A204.1 (cell line): Measurements from ENCODE around the gene GUCY2D.
"Not testable (repeated sequence)": the region's sequence is repeated elsewhere in the genome, so short reads cannot be mapped to it uniquely, and the experiment has no call there.

ENCODE experiments used
- FAIRE-seq: peaks from 2 replicates; lab custom pipeline; 2012; peaks lifted over from hg19 to GRCh38; lab: Jason Lieb, UNC

GUCY2D gene

DNA sequence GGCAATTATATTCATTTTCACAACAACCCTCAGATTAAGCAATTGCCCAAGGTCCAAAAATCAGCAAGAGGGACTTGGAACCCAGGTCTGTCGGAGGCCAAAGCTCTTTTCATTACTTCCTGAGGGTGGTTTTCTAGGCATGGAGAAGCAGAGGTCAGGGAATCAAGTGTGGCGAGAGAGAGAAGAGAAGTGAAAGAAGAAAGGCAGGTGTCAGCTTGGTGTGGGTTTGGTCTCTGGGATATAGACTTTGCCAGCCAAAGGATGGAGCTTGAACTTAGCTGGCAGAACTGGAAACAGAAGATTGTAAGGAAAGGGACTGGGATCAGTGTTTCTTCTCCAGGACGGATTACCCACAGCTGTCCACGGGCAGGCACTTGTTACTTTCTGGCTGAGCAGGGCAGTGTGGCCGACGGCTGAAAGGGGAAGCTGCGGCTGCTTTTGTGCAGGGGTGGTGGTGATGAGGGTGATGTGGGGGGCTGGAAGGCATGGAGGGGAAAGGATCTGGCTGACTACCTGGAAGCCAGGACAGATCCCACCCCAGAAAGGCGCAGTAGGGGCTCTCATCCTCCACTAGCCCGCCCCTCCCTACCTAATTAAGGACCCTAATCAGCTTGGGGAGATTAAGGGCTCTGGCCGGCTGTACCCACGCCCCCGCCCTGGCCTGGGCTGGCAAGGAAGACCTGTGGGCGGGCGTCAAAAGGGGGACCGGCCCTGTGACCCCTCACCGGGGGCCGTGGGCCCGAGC is at the start of gene GUCY2D:
Gene GUCY2D, plus strand, starts transcription at position 640 of the 745 bp plus-strand sequence. CDS start 433 bp downstream, outside the sequence.
- no peak for FAIRE-seq

DNA sequence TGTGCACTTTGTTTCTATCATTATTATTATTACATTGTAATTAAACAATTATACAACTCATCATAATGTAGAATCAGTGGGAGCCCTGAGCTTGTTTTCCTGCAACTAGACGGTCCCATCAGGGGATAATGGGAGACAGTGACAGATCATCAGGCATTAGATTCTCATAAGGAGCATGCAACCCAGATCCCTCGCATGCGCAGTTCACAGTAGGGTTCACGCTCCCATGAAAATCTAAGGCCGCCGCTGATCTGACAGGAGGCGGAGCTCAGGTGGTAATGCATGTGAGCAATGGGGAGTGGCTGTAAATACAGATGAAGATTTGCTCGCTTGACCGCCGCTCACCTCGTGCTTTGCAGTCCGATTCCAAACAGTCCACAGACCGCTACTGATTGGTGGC is 49.1 kb upstream of the GUCY2D start:
- not testable (repeated sequence) for FAIRE-seq

DNA sequence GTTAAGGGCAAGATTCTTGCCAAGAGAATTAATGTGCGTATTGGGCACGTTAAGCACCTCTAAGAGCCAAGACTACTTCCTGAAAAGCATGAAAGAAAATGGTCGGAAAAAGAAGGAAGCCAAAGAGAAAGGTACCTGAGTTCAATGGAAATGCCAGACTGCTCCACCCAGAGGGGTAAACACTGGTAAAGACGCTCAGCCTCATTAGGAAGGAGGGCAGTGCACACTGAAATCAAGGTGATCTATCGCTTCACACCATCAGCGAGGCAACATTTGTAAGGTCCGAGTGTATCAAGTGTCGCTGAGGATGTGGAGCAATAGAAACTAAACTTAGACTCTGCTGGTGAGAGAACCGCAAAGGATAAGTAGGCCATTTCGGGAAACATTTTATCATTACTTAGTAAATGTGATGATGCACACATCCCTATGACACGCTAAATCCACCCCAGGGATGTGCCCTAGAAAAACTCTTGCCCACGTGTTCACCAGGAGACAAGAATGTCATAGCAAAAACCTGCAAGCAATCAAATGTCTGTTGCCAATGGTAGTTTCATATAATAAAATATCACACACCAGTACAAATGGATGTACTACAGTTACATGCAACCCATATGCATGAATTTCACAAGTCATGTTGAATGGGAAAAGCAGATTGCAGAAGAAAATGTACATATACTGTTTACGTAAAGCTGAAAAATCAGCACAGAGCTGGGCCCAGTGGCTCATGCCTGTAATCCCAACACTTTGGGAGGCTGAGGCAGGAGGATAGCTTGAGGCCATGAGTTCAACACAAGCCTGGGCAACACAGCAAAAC is 46.8 kb upstream of the GUCY2D start:
- no peak for FAIRE-seq

DNA sequence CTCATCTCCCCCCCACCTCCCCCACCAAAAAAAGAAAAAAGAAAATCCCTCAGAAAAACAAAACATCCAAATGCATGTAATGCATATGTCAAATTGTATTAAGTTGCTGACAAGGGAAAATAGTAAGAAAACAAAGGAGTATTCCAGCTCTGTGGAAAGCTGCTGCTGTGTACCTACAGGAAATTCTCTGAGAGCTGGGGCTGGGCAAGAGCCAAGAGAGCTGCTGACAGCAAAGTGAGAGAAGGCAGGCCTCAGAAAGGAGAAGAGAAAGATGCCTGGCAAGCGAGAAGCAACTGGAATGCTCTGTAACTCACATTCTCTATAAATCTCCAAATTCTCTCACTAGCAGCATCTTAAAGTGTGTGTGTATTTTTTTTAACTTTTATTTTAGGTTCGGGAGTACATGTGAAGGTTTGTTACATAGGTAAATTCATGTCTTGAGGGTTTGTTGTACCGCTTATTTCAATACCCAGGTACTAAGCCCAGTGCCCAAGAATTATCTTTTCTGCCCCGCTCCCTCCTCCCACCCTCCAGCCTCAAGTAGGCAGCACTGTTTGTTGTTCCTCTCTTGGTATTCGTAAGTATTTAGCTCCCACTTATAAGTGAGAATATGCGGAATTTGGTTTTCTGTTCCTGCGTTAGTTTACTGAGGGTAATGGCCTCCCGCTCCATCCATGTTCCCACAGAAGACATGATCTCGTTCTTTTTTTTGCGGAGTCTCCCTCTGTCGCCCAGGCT is 46.0 kb upstream of the GUCY2D start:
- no peak for FAIRE-seq

DNA sequence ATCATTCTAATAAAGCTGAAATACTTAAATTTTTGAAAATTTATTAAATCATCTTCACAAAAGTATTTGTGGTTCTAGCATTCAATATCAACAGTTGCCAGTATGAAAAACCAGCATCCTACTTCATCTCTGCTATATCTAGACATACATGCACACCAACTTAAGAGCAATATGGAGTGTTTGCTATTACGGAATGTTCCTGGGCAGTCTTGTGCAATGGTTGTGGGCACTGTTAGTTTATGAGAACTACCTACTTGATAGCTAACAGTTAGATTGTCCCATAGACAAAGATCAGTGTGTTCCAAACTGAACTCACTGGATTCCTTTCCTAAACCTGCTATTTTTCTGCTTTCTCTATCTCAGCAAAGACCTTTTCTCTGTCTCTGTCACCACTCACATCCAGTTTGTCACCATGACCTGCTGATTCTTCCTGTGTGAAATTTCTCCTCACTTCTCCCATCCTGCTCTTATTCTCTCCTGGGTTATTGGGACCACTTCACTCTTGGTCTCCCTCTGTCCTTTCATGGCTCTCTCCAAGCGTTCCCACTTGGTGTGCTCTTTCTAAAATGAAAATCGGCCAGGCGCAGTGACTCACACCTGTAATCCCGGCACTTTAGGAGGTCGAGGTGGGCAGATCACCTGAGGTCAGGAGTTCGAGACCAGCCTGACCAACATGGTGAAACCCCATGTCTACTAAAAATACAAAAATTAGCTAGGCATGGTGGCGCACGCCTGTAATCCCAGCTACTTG is 42.7 kb upstream of the GUCY2D start:
- FAIRE-seq, result no peak

DNA sequence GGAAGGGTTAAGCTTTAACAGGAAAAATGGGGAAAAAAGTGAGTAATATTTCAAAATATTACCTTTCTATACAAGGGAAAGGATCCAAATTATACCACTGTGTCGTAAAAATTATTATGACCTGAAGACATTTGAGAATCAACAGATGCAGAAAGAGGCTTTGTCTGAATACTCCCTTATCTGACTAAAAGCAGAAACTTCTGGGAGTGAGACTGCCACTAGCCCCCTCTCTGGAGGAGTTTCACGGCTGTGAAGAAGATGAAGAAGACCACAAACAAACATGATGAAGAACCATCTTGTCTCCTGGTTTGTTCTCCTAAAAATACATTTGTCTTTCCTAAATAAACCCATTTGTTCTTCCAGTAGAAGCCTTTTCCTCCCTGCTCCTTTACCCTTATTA is 41.0 kb upstream of the GUCY2D start:
- no peak for FAIRE-seq

DNA sequence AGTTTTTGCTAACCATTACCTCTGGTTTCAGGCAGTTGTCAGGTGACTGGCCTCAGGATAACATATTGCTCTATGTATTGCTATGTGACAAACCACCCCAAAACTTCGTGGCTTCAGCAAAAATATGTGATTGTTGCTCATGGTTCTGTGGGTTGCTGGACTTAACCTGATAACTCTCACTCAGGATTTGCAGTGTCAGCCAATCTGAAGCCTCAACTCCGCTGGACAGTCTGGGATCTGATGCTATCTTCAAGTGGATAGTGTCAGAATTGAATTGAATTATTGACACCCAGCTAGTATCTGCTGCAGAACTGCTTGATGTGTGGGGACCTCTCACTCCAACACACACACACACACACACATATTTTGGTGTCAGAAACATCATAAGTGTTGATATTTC is 34.7 kb upstream of the GUCY2D start:
- FAIRE-seq, result no peak

DNA sequence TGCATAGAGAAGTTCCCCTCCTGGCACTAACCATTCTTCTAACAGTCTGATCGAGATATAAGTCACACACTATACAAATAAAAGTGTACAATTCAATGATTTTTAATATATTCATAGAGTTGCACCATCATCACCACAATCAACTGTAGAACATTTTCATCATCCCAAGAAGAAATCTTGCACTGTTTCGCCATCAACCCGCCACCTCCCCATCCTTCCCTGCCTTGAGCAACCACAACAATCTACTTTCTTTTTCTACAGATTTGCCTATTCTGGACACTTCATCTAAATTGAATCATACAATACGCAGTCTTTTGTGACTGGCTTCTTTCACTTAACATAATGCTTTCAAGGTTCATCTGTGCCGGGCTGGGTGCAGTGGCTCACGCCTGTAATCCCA is 33.0 kb upstream of the GUCY2D start:
- FAIRE-seq, result no peak

DNA sequence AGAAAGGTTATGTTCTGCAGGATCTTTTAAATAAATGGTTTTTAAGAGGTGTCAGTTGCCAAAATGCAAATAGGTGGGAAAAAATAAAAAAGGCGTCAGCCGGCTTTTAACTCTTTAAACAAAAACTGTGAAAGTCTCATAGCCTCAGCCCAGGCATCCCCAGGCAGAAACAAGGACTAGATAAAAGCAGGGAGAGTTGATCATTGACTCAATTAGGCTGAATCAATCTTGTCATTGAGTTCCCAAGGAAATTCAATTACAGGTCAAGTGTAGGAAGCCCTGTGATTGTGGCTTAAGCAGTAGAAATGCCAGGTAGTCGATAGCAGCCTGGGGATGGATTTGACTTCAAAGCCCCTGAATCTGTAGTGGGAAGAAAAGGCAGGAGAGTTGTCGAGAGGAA is 30.8 kb upstream of the GUCY2D start:
- FAIRE-seq, result no peak

DNA sequence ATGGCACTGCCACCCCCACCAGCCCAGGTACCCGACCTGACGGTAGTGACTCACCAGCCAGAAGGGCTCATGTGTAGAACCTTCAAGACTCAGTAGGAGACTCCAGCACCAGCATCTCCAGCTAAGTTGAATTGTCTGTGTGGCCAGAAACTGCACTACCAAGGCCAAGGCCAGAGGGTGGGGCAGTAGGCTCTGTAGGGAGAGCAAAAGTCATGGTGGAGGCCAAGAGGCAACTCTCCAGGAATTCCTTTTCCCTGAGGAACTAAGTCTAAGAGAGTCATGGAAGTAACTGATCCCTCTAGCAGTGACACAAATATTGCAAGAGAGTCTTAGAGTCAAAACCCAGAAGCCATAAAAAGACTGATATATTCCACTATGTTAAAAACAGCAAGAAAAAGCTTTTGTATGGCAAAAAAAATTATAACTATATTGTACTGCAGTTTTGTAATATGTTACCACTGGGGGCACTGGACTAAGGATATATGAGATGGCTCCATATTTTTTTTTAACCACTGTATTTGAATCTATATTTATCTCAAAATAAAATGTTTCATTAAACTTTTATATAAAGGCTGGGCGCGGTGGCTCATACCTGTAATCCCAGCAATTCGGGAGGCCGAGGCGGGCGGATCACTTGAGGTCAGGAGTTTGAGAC is 30.2 kb upstream of the GUCY2D start:
- FAIRE-seq, result no peak

DNA sequence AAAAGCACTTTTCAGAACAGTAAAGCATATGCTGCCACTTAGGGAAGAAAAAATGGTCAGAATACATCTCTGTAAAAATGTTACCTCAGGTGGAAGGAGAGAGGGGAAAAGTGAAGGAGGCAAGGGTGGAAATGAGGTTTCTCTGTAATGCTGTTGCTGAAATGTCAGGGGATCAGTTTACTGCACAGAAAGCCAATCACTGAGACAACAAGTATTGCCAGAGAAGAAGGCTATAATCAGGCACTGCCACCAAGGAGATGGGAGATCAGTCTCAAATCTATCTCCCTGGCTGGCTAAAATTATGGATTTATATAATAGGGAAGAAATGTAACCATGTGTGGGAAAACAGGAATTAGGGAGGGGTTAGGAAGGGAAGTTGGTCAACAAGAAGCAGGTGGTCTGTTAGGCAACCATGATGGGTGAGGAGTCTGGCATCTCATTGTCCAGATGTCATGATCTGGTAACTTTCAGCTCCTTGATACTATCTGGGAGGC is 27.7 kb upstream of the GUCY2D start:
- FAIRE-seq, result no peak

DNA sequence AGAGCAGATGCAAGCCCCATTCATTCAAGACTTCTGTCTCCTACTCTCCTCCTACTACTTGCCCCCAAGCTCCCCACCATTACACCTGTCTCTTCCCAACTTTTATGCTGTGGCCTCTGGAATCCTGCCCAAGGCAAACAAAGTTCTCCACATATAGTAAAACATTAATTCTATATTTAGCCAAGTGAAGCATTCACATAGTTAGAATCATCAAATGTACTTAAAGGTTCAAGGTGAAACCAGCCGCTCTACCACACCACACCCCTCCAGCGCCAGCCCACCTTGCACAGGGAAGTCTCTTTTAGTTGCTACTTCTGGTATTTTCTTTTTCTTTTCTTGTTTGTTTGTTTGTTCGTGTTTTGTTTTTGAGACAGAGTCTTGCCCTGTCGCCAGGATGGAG is 25.4 kb upstream of the GUCY2D start:
- FAIRE-seq, result no peak

DNA sequence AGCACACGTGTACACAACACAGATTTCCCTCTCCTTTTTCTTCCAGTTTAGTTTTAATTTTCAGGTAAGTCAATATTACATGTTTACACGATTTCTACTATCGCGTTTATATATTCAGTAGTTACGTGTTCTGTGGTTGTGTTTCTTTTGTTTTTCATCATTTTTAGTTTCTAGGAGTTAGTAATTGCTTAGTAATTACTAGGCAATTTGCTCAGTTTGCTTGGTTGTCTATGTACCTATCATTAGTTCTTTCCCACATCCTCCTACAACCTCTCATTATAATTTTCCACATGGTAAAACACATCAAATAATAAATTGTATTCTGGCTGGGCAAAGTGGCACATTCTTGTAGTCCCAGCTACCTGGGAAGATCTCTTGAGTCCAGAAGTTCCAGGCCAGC is 24.6 kb upstream of the GUCY2D start:
- no peak for FAIRE-seq

DNA sequence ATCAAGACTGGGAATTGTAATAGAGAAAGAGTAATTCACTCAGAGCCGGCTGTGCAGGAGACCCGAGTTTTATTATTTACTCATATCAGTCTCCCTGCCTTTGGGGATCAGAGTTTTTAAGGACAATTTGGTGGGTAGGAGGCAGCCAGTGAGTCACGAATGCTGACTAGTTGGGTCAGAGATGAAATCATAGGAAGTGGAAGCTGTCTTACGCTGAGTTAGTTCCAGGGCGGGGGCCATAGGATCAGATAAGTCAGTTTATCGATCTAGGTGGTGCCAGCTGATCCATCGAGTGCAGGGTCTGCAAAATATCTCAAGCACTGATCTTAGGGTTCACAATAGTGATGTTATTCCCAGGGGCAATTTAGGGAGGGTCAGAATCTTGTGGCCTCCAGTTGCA is 20.2 kb upstream of the GUCY2D start:
- no peak for FAIRE-seq

DNA sequence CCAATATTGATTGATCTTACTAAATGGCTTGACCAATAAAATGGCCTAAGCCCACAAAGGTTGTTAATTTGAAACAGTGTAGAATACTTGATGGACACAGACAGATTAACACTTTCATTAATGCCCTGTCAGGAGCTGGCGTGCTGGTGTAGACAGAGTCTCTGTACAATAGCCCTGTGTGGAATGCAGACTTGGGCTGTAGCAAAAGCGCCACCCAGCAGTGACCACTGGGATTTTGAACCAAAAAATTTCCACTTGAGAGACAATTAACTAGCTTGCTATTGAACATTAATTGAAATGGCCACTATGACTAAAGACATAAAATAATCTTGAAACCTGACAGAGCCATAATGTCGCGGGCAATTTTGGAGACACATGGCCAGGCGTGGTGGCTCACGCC is 19.7 kb upstream of the GUCY2D start:
- FAIRE-seq, result no peak

DNA sequence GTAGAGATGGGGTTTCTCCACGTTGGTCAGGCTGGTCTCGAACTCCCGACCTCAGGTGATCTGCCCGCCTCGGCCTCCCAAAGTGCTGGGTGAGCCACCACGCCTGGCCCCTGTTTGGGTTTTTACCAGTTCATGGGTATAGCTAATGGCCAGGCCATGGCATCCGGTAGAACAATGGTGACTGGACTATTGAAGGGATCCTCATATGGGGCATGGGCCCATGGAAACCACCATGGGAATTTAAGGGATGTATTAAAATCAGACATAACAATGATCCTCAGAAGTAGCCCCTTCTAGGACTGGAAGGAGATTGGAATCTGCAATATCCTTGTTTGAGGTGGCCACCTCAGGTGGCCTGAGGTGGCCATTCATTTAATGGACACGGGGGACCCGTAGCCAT is 17.5 kb upstream of the GUCY2D start:
- no peak for FAIRE-seq

DNA sequence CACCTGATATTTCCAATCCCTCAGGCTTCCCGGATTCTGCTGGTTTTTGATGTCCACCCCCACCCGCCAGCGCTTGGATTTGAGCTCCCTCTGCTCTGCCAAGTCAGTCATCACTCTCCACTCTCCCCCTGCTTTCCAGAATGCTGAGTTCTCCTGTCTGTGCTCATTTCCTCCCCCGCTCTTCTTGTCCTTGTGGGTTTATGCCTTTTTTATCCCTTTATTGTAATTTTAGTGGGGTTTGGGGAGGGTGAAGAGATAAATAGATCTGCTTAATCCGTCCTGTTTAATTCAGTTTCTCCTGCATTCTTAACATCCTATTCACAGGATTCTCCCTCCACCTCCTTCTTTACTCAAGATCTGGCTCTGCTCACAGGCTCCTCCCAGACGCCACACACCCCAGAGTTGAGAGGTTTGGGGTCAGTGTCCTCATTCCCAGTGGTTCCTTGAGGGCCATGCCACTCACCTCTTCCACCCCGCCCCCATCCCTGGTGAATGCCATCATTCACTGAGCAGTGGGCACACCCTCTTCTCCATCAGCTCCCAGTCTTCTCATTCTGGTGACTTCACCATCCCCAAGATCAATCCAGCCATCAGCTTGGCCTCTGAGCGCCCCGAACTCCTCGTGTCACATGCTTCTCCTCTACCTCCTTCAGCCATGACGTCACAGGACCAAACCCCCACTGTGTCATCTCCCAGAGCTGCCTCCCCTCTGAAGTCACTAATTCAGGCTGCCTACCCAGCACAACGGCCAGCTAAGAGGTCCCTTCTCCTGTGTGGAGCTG is 15.1 kb upstream of the GUCY2D start:
- FAIRE-seq, result no peak

DNA sequence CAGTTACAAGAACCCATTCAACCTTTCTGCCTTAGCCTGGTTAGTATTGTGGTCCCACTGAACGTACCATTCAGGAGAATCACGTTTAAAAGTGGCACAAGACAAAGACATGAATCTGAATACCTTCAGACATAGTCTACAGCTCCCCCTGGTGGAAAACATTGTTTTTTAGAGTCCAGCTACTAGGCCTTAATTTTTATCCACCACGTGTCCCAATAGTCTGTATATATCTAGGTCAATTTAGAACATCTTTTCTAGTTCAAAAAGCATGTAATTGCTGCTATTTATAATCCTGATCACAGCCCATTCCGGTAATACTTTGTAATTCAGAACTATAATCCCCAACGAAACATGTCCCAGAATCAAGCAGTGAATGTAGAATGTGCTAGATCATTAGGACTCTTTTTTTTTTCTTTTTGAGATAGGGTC is 13.7 kb upstream of the GUCY2D start:
- FAIRE-seq, result peak; percentile 94

DNA sequence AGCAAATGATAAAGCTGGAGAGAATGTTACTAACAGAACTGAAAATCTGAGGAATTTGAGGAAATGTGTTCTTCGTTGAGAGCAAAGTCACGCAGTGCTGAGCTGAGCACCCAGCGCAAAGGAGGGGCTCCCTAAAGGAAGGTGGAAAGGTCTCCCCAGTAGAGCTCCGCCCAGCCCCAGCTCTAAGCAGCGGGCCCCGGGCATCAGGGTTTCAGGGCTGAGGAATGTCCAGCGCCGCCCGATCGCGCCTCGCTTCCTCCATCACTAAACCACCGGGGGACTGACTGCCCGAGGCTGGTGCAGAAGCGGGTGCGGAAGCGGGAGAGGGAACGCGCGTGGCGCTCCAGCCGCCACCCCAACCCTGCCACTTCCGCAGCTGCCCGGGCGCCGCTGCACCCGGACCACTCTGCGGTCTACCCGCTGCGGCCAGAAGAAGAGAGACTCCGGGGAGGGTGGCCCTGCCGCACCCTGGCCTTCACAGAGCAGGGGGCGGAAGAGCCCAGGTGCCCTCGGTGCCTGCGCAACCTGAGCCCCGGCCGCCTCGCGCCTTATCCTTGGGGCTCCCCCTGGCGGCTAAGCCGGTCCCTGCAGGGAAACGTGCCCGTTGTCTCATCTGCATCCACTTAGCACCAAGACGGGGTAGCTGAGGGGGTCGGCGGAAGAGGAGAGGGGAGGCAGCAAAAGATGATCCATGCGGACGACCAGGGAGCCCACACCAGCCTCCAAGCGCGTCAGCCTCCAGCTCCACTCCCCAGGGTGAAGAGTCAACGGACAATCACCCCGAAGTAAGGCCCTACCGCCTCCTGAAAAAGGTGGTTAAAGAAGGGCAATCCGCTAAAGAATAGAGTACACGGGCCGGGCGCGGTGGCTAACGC is 12.4 kb upstream of the GUCY2D start:
- no peak for FAIRE-seq

DNA sequence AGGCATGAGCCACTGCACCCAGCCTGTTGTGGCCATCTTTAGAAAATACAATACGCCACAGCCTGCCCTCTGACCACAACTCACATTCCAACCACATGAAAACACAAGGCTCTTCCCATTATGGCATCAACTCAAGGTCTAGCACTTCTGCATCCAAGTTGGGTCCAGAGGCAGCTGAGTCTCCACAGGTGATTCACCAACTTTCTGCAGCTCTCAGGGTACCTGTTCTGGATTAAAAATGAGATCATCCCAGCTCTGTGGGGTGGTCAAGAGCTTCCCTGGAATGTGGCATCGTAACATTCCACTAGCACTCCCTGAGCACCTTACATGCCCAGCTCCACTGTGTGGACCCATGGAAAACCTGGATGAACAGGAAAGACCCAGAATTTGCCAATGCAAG is 9.9 kb upstream of the GUCY2D start:
- FAIRE-seq, result no peak
